GM19463 (cell line): ENCODE data around the gene EIF3F.
"Not testable (repeated sequence)": the region's sequence is repeated elsewhere in the genome, so short reads cannot be mapped to it uniquely, and the experiment has no call there.

Source experiments
- ATAC-seq: cut with Tn5 transposase; IDR thresholded peaks from one replicate; pipeline ENCODE4 v1.9.1; 2021; ENCODE audit warnings: mild to moderate bottlenecking, moderate library complexity; ENCODE audit not compliant: unreplicated experiment

Gene EIF3F

GRCh38 chr11:7983832-7984590, 3.1 kb upstream of the EIF3F start:
- no peak for ATAC-seq

- not testable (repeated sequence) for ATAC-seq
Measured at GRCh38 chr11:7987560-7987883, 385 bp downstream of the EIF3F start.

GRCh38 chr11:7994581-7995278, 7.6 kb downstream of the EIF3F start:
- ATAC-seq = no peak

GRCh38 chr11:7999795-8000194, 12.7 kb downstream of the EIF3F start:
- no peak for ATAC-seq

- no peak for ATAC-seq
Measured at GRCh38 chr11:8000390-8000789, 13.3 kb downstream of the EIF3F start.

GRCh38 chr11:8002676-8003075, 15.5 kb downstream of the EIF3F start:
- no peak for ATAC-seq

GRCh38 chr11:8003187-8003586, 16.1 kb downstream of the EIF3F start:
- ATAC-seq = no peak

- ATAC-seq = no peak
Measured at GRCh38 chr11:8004008-8004407, 16.9 kb downstream of the EIF3F start.

GRCh38 chr11:8005556-8005955, 18.4 kb downstream of the EIF3F start:
- no peak for ATAC-seq

- ATAC-seq = peak; percentile 88
Measured at GRCh38 chr11:8006349-8006977, 19.3 kb downstream of the EIF3F start.

GRCh38 chr11:8008212-8008611, 21.1 kb downstream of the EIF3F start:
- no peak for ATAC-seq

GRCh38 chr11:8009856-8010255, 22.7 kb downstream of the EIF3F start:
- no peak for ATAC-seq

GRCh38 chr11:8011371-8011770, 24.2 kb downstream of the EIF3F start:
- ATAC-seq = no peak

GRCh38 chr11:8011981-8012444, 24.9 kb downstream of the EIF3F start:
- no peak for ATAC-seq

- no peak for ATAC-seq
Measured at GRCh38 chr11:8013833-8014232, 26.7 kb downstream of the EIF3F start.

GRCh38 chr11:8015753-8016239, 28.7 kb downstream of the EIF3F start:
- no peak for ATAC-seq

GRCh38 chr11:8016440-8016839, 29.3 kb downstream of the EIF3F start:
- no peak for ATAC-seq

- no peak for ATAC-seq
Measured at GRCh38 chr11:8017071-8017470, 29.9 kb downstream of the EIF3F start.

GRCh38 chr11:8017894-8018483, 30.9 kb downstream of the EIF3F start:
- ATAC-seq = no peak

- no peak for ATAC-seq
Measured at GRCh38 chr11:8018484-8019313, 31.6 kb downstream of the EIF3F start.
